ENCODE data around the gene POMT1. TPM values are rescaled to one million over a fixed set of nuclear protein-coding genes. Genes with fewer than 3 reads are reported as not detected.

The POMT1 gene
- total RNA-seq, 1 donor from 2014 or later: 14.5 TPM

DNA sequence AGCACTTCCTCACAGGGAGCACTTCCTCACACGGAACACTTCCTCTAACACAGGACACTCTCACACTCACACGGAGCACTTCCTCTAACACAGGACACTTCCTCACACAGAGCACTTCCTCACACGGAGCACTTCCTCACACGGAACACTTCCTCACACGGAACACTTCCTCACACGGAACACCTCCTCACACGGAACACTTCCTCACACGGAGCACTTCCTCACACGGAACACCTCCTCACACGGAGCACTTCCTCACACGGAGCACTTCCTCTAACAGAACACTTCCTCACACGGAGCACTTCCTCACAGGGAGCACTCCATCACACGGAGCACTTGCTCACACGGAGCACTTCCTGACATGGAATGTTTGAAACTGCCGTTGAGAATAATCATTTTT, 13.4 kb downstream of the POMT1 start:
- Histone ChIP-seq H3K4me3 (no peak overlapping the region), H3K36me3 (peaks cover 0 to 89% of the 10 kb centered on the region in 2 donors), H3K9me3 (no peaks in the 10 kb centered on the region), H3K4me1 (no peaks in the 10 kb centered on the region), H3K27ac (no peak overlapping the region), H3K27me3 (no peaks in the 10 kb centered on the region)
- intact Hi-C loops (cut with DNase I): no loop called here
- no peak for TF ChIP-seq POLR2A (IDR thresholded peaks at IDR 0.05)
- no peak for TF ChIP-seq POLR2AphosphoS5 (IDR thresholded peaks at IDR 0.05; ENCODE audit: insufficient read depth in 1 of 2, low read depth in 1 of 2)
- TF ChIP-seq, protein P1, sequence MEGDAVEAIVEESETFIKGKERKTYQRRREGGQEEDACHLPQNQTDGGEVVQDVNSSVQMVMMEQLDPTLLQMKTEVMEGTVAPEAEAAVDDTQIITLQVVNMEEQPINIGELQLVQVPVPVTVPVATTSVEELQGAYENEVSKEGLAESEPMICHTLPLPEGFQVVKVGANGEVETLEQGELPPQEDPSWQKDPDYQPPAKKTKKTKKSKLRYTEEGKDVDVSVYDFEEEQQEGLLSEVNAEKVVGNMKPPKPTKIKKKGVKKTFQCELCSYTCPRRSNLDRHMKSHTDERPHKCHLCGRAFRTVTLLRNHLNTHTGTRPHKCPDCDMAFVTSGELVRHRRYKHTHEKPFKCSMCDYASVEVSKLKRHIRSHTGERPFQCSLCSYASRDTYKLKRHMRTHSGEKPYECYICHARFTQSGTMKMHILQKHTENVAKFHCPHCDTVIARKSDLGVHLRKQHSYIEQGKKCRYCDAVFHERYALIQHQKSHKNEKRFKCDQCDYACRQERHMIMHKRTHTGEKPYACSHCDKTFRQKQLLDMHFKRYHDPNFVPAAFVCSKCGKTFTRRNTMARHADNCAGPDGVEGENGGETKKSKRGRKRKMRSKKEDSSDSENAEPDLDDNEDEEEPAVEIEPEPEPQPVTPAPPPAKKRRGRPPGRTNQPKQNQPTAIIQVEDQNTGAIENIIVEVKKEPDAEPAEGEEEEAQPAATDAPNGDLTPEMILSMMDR (IDR thresholded peaks at IDR 0.05): no peak
- no peak for DNase-seq (ENCODE audit: extremely low spot score in 2 of 2)

DNA sequence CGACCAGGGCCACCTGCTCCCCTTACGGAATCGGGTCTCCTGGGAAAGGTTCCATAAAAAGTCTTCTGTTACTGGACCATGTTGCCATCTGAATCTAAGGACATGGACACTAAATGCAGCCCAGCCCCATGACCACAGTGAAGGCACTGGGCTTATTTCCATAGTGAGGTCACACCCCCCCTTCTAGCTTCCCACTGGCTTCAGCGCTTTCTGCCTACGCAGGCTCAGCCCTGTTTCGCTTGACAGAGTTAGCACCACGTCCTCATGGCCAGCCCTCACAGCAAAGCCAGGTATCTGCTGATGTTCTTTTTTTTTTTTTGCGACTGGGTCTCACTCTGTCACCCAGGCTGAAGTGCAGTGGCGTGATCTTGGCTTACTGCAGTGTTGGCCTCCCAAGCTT, 14.2 kb downstream of the POMT1 start:
- Histone ChIP-seq H3K36me3 (peaks cover 0 to 91% of the 10 kb centered on the region in 2 donors), H3K4me1 (no peaks in the 10 kb centered on the region), H3K4me3 (no peak overlapping the region), H3K9me3 (no peaks in the 10 kb centered on the region), H3K27me3 (no peaks in the 10 kb centered on the region), H3K27ac (no peak overlapping the region)
- intact Hi-C loops (cut with DNase I): no loop called here
- no peak for DNase-seq (ENCODE audit: extremely low spot score in 2 of 2)
- TF ChIP-seq, protein P1 (IDR thresholded peaks at IDR 0.05): no peak
- TF ChIP-seq POLR2A (IDR thresholded peaks at IDR 0.05) (no peak), POLR2AphosphoS5 (IDR thresholded peaks at IDR 0.05; ENCODE audit: insufficient read depth in 1 of 2, low read depth in 1 of 2) (no peak)

DNA sequence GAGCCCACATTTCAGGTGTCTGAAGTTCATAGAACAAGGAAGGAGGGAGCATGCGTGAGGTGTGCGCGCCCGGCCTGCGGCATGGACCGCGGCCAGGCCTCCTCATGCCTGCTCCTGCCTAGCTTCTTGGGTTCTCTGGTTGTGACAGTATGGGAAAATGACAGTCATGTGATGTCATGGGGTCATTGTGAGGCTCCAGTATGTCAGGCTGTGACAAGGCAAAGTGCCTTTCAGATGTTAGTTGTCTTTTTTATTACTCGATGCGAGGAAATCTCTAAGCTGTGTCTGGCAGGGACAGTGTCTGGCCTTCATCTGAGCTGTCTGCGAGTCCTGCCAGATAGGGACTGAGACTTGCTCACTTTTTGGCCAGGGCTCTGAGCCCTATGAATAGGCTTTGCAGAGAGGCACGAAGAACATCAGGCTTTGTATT, 15.1 kb downstream of the POMT1 start:
- no peak overlapping the region for H3K4me3 ChIP-seq
- H3K36me3 ChIP-seq: peaks cover 0 to 85% of the 10 kb centered on the region in 2 donors
- TF ChIP-seq POLR2A (IDR thresholded peaks at IDR 0.05): no peak
- H3K4me1 ChIP-seq: no peaks in the 10 kb centered on the region
- H3K27me3 ChIP-seq: no peaks in the 10 kb centered on the region
- intact Hi-C loops (cut with DNase I): no loop called here
- no peaks in the 10 kb centered on the region for H3K9me3 ChIP-seq
- no peak for DNase-seq (ENCODE audit: extremely low spot score in 2 of 2)
- H3K27ac ChIP-seq: no peak overlapping the region

DNA sequence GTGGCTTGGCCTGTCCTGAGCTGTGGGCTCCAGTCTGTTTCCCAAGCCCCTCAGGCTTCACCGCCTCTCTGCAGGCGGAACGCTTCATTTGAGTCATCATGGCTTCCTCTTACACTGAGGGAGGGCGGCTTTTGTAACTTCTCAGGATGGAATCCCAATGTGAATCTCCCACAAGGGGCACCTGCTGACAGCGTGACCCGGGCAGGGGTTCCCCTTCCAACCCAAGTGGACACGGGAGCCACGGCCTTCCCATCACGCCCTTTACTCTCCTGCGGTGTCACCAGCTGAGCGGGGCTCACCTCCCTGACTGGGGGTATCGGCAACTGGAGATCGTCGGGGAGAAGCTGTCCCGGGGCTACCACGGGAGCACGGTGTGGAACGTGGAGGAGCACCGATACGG, 15.8 kb downstream of the POMT1 start:
- no peak for DNase-seq (ENCODE audit: extremely low spot score in 2 of 2)
- intact Hi-C loops (cut with DNase I): no loop called here
- no peaks in the 10 kb centered on the region for H3K27me3 ChIP-seq
- no peaks in the 10 kb centered on the region for H3K4me1 ChIP-seq
- H3K4me3 ChIP-seq: no peak overlapping the region
- H3K36me3 ChIP-seq: peaks cover 0 to 77% of the 10 kb centered on the region in 2 donors
- TF ChIP-seq POLR2AphosphoS5 (IDR thresholded peaks at IDR 0.05; ENCODE audit: insufficient read depth in 1 of 2, low read depth in 1 of 2) (no peak), POLR2A (IDR thresholded peaks at IDR 0.05) (no peak)
- TF ChIP-seq, protein P1 (IDR thresholded peaks at IDR 0.05): no peak
- no peak overlapping the region for H3K27ac ChIP-seq
- H3K9me3 ChIP-seq: no peaks in the 10 kb centered on the region

DNA sequence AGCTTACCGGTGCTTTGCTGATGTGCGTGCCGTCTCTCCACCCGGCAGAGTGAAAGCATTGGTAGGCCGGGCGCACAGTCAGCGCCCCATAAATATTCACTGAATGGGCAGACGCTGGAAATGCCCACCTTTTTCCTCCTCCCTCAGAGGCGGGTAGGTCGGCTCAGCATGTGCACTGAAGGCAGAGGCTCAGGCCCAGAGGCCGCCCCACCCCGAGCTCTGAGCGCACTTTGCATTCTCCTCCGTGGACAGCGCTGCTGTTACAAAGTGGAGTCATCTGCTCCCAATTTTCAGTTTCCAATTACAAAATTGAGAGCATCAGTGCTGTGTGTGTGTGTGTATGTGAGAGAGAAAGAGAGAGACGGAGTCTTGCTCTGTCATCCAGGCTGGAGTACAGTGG, 17.8 kb downstream of the POMT1 start:
- TF ChIP-seq, protein P1 (IDR thresholded peaks at IDR 0.05): no peak
- TF ChIP-seq POLR2AphosphoS5 (IDR thresholded peaks at IDR 0.05; ENCODE audit: insufficient read depth in 1 of 2, low read depth in 1 of 2) (no peak), POLR2A (IDR thresholded peaks at IDR 0.05) (no peak)
- intact Hi-C loops (cut with DNase I): no loop called here

More for the DNA sequence above, 17.8 kb downstream of the POMT1 start:
- Histone ChIP-seq H3K4me1 (no peaks in the 10 kb centered on the region), H3K27ac (no peak overlapping the region), H3K36me3 (peaks cover 0 to 78% of the 10 kb centered on the region in 2 donors), H3K27me3 (no peaks in the 10 kb centered on the region), H3K4me3 (no peak overlapping the region), H3K9me3 (no peaks in the 10 kb centered on the region)
- no peak for DNase-seq (ENCODE audit: extremely low spot score in 2 of 2)
